HUES48 (cell line): ENCODE results near the gene TSHZ2.

Source experiments
- H3K27ac ChIP-seq: one replicate; pipeline ENCODE4 v1.7.0; 2013; ENCODE audit warnings: low read depth, low read length, inconsistent platforms
- H3K27me3 ChIP-seq: 2 replicates; pipeline ENCODE4 v1.6.1; 2013; ENCODE audit warnings: mild to moderate bottlenecking, low read length; ENCODE audit not compliant: control insufficient read depth, insufficient read depth
- H3K36me3 ChIP-seq: 2 replicates; pipeline ENCODE4 v1.6.1; 2013; ENCODE audit warnings: low read length; ENCODE audit not compliant: control insufficient read depth, insufficient read depth
- H3K4me1 ChIP-seq: 2 replicates; pipeline ENCODE4 v1.6.1; 2013; ENCODE audit warnings: mild to moderate bottlenecking, low read length; ENCODE audit not compliant: control insufficient read depth, insufficient read depth
- H3K4me3 ChIP-seq: 2 replicates; pipeline ENCODE4 v1.5.1; 2013; ENCODE audit warnings: mild to moderate bottlenecking, low read depth, low read length
- H3K9ac ChIP-seq: 2 replicates; pipeline ENCODE4 v1.6.1; 2013; ENCODE audit warnings: mild to moderate bottlenecking, low read depth, low read length, moderate library complexity
- H3K9me3 ChIP-seq: 2 replicates; pipeline ENCODE4 v1.6.1; 2013; ENCODE audit warnings: low read length; ENCODE audit not compliant: control insufficient read depth, insufficient read depth

The TSHZ2 gene

DNA sequence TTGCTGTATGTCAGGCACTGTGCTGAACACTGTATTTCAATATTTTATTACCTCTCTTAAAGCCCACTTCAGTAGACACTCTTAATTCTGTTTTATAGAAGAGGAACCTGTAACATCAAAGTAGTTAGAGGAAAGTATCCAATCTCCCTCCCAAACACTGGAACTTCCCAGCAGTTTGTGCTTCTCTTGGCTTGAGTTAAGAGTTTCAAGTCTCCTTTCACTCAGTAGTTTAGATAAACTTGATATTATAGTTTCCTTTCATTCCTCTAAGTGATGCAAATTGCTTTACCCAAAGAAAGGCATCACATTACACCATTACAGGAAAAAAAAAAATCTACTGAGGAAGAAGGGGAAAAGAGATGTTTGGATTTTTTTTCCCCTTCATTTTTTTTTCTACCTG, 164.3 kb downstream of the TSHZ2 start:
- H3K9ac ChIP-seq: no peak overlapping the region
- H3K4me3 ChIP-seq: no peak overlapping the region

DNA sequence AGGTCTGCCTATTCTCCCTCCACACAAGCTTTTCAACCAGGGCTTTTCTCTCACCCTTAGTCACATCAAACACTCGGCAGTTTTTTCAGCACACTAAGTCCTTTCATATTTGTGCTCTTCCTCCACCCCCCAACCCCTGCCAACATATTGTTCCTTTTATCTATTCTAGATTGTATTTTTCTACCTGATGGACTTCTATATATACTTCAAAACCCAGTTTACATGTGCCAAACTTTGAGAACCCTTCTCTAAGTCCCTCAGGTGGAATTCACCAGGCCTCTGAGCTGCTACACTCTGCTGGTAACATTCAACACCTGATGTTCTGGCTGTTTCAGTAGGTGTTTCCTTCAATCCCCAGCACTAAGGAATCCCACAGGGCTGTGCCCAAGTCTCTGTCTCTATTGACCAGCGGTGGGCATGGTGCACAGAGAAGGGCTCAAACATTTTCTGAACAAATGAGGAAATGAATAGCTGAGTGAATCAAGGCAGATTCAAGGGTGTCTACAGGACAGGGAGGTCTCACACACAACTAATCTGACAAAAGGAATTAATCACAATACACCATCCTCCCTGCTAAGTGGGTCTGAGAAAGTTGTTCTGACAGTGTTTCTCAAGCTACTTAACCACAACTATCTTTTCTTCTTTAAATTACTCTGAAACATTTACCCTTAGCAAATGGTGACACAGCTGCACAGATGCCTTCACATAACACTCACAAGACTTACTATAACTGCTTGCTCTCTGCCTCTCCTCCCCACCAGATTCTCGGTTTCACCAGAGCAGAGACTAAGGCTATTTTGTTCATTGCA, 166.5 kb downstream of the TSHZ2 start:
- no peak overlapping the region for H3K9ac ChIP-seq
- H3K4me3 ChIP-seq: no peak overlapping the region
- no peaks in the 10 kb centered on the region for H3K9me3 ChIP-seq
- no peaks in the 10 kb centered on the region for H3K27me3 ChIP-seq
- no peak overlapping the region for H3K27ac ChIP-seq
- H3K4me1 ChIP-seq: no peaks in the 10 kb centered on the region
- H3K36me3 ChIP-seq: no peaks in the 10 kb centered on the region

More for the DNA sequence above, 164.3 kb downstream of the TSHZ2 start:
- Histone ChIP-seq H3K27ac (no peak overlapping the region), H3K36me3 (no peaks in the 10 kb centered on the region), H3K9me3 (no peaks in the 10 kb centered on the region), H3K4me1 (no peaks in the 10 kb centered on the region), H3K27me3 (no peaks in the 10 kb centered on the region)

DNA sequence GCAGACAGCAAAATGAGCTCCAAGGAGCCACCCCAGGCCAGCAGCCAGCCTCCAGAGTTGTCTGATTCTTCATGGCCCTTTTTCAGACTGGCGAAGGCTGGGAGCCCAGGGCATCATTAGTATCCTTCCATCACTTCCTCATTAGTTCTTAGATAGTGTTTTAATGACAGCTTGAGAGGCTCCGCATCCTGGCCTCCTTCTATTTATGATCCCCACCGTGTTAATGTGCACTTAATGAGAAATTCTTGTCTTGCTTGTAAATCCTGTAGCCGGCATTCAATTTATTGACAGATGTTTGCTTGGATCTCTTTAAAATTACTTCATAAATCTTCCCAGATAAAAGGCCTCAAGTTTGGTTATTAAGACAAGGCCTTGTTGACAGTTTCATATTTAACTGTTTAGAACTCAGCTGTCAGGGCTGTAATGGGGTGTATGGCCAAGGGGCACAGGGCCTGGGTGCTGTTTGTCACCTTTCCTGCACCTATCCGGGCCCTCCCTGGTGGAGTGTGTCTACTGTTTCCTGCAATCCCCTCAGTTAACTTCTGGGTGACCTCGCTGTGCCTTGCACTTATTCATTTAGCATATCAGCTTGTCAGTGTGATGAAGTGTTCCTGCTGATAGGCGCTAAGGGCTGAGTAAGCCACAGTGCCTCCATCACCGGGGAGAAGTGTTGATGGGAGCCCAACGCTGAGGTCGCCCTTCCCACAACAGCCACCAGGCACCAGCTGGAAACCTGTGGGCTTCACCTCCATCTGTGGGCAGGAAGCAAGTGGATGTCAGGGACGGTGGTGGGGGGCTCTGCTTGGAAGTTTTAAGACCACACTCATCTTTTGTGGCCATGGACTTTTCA, 169.3 kb downstream of the TSHZ2 start:
- H3K9ac ChIP-seq: no peak overlapping the region
- H3K27me3 ChIP-seq: no peaks in the 10 kb centered on the region
- H3K4me3 ChIP-seq: no peak overlapping the region
- H3K4me1 ChIP-seq: no peaks in the 10 kb centered on the region
- H3K9me3 ChIP-seq: no peaks in the 10 kb centered on the region
- no peaks in the 10 kb centered on the region for H3K36me3 ChIP-seq
- no peak overlapping the region for H3K27ac ChIP-seq

DNA sequence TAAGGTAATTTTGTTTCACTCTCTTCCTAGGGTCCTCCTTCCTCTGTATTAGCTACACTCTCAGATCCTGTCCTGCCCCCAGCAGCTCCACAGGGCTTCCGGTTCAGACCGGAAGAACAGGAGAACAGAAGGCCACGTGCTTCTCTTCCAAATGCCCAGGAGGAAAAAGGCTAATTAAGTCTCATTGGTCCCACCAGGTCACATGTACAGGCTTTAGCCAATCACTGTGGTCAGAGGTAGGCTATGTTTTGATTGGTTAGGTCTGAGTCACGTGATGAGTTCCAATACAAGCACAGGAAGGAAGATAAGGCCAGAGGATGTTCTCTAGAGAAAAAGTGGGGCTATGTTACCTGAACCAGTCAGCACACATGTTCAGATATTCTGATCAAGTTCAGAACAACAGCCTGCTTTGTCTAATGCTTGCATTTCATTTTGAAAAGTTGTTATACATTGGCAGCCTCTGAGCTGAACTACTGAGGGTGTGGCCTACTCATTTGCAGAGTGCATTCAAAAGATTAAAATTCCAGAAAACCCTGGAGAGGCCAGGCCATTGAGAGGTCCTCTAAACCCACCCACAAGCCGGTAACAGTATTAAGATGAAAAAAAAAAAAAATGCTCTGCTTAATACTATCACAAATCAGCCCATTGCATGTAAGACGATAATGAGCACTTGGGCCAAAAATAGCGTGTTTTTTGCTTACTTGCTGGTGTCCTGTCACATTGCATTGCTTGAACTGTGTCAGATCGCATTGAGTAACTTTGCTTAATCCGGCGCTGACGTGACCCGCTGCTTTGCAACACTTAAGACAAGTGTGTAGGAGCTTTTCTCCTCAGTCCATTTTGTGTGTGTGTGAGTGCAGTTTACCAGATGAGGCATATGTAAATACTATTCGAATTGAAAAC, 170.3 kb downstream of the TSHZ2 start:
- H3K27ac ChIP-seq: no peak overlapping the region
- no peaks in the 10 kb centered on the region for H3K4me1 ChIP-seq
- no peaks in the 10 kb centered on the region for H3K36me3 ChIP-seq
- no peak overlapping the region for H3K4me3 ChIP-seq
- no peaks in the 10 kb centered on the region for H3K27me3 ChIP-seq
- no peaks in the 10 kb centered on the region for H3K9me3 ChIP-seq
- H3K9ac ChIP-seq: no peak overlapping the region

DNA sequence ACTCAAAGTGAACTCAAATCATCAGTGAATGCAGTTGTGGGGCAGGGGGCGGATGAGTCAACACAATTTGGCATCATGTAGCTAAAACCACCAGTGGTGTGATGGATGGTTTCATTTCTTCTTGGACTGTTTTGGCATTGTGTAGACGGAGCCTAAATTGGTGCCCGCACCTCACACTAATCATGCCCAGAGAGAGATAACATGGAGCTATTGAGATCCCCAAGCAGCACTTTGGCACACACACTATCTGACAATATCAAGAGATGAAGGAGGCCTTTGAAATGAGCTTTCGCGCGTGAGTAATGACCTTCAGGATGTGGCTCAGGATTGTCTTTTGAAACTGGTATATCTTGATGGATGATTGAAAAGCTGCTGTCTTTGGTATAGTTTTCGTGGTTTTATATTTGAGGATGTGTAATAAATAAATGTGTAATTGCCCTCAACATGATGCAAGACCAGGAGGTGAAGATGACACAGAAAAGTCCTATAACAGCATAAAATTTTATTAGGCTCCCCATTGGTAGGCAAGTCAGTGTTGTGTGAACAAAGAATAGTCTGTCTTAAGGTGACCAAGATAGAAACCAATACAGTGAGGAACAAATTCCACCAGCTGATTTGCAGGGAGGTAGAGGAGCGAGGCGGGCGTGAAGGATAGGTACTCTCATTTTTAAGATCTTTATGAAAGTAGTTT, 174.2 kb downstream of the TSHZ2 start:
- Histone ChIP-seq H3K9ac (no peak overlapping the region), H3K4me3 (no peak overlapping the region), H3K4me1 (no peaks in the 10 kb centered on the region), H3K27me3 (no peaks in the 10 kb centered on the region), H3K27ac (no peak overlapping the region), H3K9me3 (no peaks in the 10 kb centered on the region), H3K36me3 (no peaks in the 10 kb centered on the region)

DNA sequence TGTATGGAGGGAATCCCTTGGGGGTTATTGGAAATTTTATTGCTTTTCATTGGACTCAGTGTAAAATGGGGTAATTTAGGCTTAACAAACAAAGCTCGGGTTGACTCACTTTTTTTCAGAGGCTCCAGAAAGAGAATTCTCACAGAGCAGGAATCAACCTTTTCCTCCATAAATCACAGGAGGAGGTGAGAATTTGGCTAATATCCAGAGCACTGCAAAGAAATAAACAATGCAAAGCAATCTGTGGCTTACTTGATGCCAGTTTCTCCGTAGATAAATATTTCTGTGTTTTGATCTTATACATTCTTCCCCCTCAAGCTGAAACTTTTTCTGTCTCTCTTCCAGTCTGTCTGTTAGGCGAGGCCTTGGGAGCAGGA, 176.6 kb downstream of the TSHZ2 start:
- no peak overlapping the region for H3K9ac ChIP-seq
- H3K9me3 ChIP-seq: no peaks in the 10 kb centered on the region
- H3K4me3 ChIP-seq: no peak overlapping the region
- H3K36me3 ChIP-seq: no peaks in the 10 kb centered on the region
- no peaks in the 10 kb centered on the region for H3K27me3 ChIP-seq
- H3K27ac ChIP-seq: no peak overlapping the region
- H3K4me1 ChIP-seq: no peaks in the 10 kb centered on the region

DNA sequence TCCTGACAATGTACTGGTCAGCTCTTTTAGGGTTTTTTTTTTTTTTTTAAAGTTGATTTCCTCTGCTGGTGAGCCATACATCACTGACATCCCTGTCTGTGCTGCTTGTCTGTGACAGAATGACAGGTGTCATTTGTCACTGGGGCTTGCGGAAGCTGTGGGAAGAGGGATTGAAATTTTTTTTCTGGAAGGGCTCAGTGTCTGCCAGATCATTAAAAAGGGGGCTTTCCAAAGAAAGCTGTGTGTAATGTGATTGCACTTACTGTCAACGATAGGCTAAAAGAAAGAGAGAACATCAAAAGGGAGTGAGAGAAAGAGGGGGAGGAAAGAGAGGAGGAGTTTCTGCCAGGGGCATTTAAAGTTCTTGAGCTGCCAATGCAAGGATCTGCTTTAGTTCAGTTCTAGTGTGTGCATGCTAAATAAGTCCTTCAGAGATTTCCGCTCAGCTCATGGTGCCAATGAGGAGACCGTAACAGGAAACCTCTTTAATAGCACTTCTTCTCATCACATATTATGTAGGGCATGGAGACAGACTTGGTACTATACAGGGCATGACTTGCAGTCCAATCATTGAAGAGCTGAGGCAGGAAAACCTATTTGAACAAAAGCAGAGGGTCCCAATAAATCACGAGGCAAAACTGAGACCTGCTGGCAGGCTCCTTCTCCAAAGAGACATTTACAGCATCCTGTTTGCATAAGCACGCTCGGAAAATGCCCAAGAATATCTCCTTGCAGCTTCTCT, 177.2 kb downstream of the TSHZ2 start:
- no peaks in the 10 kb centered on the region for H3K36me3 ChIP-seq
- no peak overlapping the region for H3K4me3 ChIP-seq
- no peaks in the 10 kb centered on the region for H3K4me1 ChIP-seq
- no peaks in the 10 kb centered on the region for H3K9me3 ChIP-seq
- H3K9ac ChIP-seq: no peak overlapping the region
- no peak overlapping the region for H3K27ac ChIP-seq
- no peaks in the 10 kb centered on the region for H3K27me3 ChIP-seq

DNA sequence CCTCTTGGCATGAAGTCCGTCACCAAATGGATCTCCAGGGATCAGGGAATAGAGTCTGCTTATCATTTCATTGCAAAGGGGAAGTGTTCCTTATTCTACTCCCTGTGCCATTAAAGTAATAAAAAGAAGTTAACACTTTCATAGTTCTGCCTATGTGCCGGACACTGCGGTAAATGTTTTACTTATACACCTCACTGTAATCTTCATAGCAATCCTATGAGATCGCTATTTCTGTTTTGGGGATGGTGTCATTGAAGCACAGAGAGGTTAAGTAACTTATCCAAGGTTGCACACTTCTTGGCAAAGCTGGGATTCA, 177.7 kb downstream of the TSHZ2 start:
- H3K9ac ChIP-seq: no peak overlapping the region
- H3K4me3 ChIP-seq: no peak overlapping the region
- H3K27me3 ChIP-seq: no peaks in the 10 kb centered on the region
- H3K27ac ChIP-seq: no peak overlapping the region
- H3K4me1 ChIP-seq: no peaks in the 10 kb centered on the region
- no peaks in the 10 kb centered on the region for H3K36me3 ChIP-seq
- no peaks in the 10 kb centered on the region for H3K9me3 ChIP-seq

DNA sequence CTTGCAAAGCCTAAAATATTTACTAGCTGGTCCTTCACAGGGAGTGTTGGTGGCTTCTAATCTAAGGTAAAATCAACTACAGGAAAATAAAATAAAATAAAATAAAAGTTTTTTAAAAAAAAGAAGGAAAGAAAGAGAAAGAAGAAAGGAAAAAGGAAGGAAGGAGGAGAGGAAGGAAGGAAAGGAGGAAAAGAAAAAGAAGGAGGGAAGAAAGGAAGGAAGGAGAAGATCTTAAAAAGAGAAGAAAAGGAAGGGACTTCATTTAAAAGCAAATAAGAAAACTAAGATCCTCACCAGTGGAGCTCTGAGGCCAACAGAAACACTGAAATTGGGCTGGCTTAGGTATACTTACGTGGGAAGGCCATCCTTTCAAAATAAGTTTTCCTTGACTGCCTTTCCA, 178.4 kb downstream of the TSHZ2 start:
- Histone ChIP-seq H3K9me3 (no peaks in the 10 kb centered on the region), H3K4me1 (no peaks in the 10 kb centered on the region), H3K27ac (no peak overlapping the region), H3K36me3 (no peaks in the 10 kb centered on the region), H3K27me3 (no peaks in the 10 kb centered on the region), H3K9ac (no peak overlapping the region), H3K4me3 (no peak overlapping the region)

DNA sequence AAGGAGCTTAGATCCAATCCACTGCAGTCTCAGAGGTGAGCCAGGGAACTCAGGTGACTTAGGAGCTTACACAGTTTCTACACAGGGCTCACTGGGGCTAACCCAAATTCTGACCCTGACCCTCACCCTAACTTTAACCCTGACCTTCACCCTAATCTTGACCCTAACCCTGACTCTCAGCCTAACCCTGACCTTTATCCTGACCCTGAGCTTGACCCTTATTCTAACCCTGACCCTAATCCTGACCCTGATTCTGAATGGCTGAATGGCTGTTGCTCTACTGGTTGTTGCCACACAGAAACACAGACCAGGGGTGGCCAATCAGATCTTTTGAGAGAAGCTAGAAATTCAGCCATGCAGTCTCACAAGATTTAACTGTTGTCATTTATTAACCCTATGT, 180.1 kb downstream of the TSHZ2 start:
- Histone ChIP-seq H3K9me3 (no peaks in the 10 kb centered on the region), H3K27me3 (no peaks in the 10 kb centered on the region), H3K36me3 (no peaks in the 10 kb centered on the region), H3K4me3 (no peak overlapping the region), H3K4me1 (no peaks in the 10 kb centered on the region), H3K9ac (no peak overlapping the region), H3K27ac (no peak overlapping the region)
